ENCODE results near the gene MYMX. TPM values are rescaled to one million over a fixed set of nuclear protein-coding genes. Genes with fewer than 3 reads are reported as not detected.
"Not testable (repeated sequence)": the region's sequence is repeated elsewhere in the genome, so short reads cannot be mapped to it uniquely, and the experiment has no call there.

MYMX gene
- total RNA-seq, 1 experiment from 2014 or later: not detected

DNA sequence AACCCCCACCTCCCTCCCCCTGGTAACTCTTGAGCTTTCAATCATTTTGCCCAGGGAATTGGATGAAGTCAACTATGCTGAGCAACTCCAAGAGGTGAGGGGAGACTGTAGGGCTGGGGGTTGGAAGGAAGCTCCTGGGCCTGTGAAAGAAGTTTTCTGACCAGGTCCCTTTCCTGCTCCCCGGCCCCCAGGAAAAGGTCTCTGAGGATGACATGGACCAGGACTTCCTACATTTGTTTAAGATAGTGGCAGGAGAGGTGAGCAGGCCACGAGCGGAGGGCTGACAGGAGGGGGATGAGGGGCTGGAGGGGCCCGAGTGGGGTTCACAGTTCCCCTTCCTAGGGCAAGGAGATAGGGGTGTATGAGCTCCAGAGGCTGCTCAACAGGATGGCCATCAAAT lies 36.3 kb upstream of the MYMX start:
- CTCF ChIA-PET: interaction anchor here (0.6 kb wide), 1 partner anchor 88 kb away, joined by 10 read pairs; no protein-coding TSS in a partner anchor
- DNase-seq: no peak
- intact Hi-C loops (cut with micrococcal nuclease): no loop called here

DNA sequence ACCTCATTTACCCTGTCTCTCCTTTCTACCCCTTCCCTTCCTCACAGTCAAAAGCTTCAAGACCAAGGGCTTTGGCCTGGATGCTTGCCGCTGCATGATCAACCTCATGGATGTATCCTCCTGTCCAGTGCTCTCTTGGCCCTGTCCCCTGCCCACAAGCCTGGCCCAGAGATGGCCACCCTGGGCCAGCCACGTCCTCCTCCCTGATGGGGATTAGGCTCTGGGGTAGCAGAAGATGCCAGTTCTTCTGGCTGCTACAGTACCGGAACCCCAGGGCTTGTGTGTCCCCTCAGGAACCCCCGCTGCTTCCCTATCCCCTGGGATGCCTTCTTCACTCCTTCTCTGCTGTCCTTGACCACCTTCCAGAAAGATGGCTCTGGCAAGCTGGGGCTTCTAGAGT lies 35.8 kb upstream of the MYMX start:
- H3F3A ChIP-seq (ENCODE audit: low read length, unreplicated experiment): no peaks in the 10 kb centered on the region
- H3K9me2 ChIP-seq (replicated peaks; ENCODE audit: low read length): no peaks in the 10 kb centered on the region
- no peak overlapping the region for H3K9ac ChIP-seq (ENCODE audit: low read length)
- POLR2A ChIA-PET (ENCODE audit: unreplicated experiment): no interaction called here
- no peak overlapping the region for H3K27ac ChIP-seq (ENCODE audit: low read length)
- no peak for DNase-seq
- no TSS peak for BruUV-seq (replicated peaks)
- H3K79me2 ChIP-seq (ENCODE audit: low read length): no peaks in the 10 kb centered on the region
- H3K27me3 ChIP-seq (ENCODE audit: low read length): no peaks in the 10 kb centered on the region
- peaks cover 17% of the 10 kb centered on the region for H3K4me1 ChIP-seq (ENCODE audit: insufficient read depth, low read length)
- no peaks in the 10 kb centered on the region for H3K9me3 ChIP-seq (ENCODE audit: low read length)
- TF ChIP-seq EZH2phosphoT487 (IDR thresholded peaks at IDR 0.05; ENCODE audit: borderline replicate concordance, low read length): no peak
- TF ChIP-seq, protein P1, sequence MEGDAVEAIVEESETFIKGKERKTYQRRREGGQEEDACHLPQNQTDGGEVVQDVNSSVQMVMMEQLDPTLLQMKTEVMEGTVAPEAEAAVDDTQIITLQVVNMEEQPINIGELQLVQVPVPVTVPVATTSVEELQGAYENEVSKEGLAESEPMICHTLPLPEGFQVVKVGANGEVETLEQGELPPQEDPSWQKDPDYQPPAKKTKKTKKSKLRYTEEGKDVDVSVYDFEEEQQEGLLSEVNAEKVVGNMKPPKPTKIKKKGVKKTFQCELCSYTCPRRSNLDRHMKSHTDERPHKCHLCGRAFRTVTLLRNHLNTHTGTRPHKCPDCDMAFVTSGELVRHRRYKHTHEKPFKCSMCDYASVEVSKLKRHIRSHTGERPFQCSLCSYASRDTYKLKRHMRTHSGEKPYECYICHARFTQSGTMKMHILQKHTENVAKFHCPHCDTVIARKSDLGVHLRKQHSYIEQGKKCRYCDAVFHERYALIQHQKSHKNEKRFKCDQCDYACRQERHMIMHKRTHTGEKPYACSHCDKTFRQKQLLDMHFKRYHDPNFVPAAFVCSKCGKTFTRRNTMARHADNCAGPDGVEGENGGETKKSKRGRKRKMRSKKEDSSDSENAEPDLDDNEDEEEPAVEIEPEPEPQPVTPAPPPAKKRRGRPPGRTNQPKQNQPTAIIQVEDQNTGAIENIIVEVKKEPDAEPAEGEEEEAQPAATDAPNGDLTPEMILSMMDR (conservative IDR thresholded peaks at IDR 0.05; ENCODE audit: low read depth, low read length): no peak
- H4K20me1 ChIP-seq (ENCODE audit: low read length): no peaks in the 10 kb centered on the region
- intact Hi-C loops (cut with micrococcal nuclease): no loop called here
- no peak overlapping the region for H2AFZ ChIP-seq (ENCODE audit: low read length)
- ATAC-seq: no peak
- H3K4me3 ChIP-seq (ENCODE audit: low read length): no peak overlapping the region
- no peaks in the 10 kb centered on the region for H3K36me3 ChIP-seq (ENCODE audit: low read depth, low read length)
- H3K4me2 ChIP-seq (ENCODE audit: low read length): no peak overlapping the region
- CTCF ChIA-PET: interaction anchor here (0.6 kb wide), 1 partner anchor 88 kb away, joined by 10 read pairs; no protein-coding TSS in a partner anchor

More for the DNA sequence above, 36.3 kb upstream of the MYMX start:
- no peaks in the 10 kb centered on the region for H3K9me2 ChIP-seq (replicated peaks; ENCODE audit: low read length)
- no peaks in the 10 kb centered on the region for H3F3A ChIP-seq (ENCODE audit: low read length, unreplicated experiment)
- H3K9me3 ChIP-seq (ENCODE audit: low read length): no peaks in the 10 kb centered on the region
- no peaks in the 10 kb centered on the region for H4K20me1 ChIP-seq (ENCODE audit: low read length)
- no peak overlapping the region for H3K4me2 ChIP-seq (ENCODE audit: low read length)
- no peak overlapping the region for H3K4me3 ChIP-seq (ENCODE audit: low read length)
- H3K4me1 ChIP-seq (ENCODE audit: insufficient read depth, low read length): peaks cover 17% of the 10 kb centered on the region
- no peak for ATAC-seq
- no TSS peak for BruUV-seq (replicated peaks)
- no peak overlapping the region for H3K27ac ChIP-seq (ENCODE audit: low read length)
- no peaks in the 10 kb centered on the region for H3K79me2 ChIP-seq (ENCODE audit: low read length)
- no peaks in the 10 kb centered on the region for H3K36me3 ChIP-seq (ENCODE audit: low read depth, low read length)
- no peaks in the 10 kb centered on the region for H3K27me3 ChIP-seq (ENCODE audit: low read length)
- H3K9ac ChIP-seq (ENCODE audit: low read length): no peak overlapping the region
- no peak overlapping the region for H2AFZ ChIP-seq (ENCODE audit: low read length)
- TF ChIP-seq, protein P1 (conservative IDR thresholded peaks at IDR 0.05; ENCODE audit: low read depth, low read length): no peak
- TF ChIP-seq EZH2 (IDR thresholded peaks at IDR 0.05; ENCODE audit: low read length, unreplicated experiment) (no peak), EZH2phosphoT487 (IDR thresholded peaks at IDR 0.05; ENCODE audit: borderline replicate concordance, low read length) (no peak)
- POLR2A ChIA-PET (ENCODE audit: unreplicated experiment): no interaction called here

DNA sequence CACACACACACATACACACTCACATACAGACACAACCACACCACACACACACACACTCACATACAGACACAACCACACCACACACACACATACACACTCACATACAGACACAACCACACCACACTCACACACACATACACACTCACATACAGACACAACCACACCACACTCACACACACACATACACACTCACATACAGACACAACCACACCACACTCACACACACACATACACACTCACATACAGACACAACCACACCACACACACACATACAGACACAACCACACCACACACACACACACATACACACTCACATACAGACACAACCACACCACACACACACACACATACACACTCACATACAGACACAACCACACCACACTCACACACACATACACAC lies 34.9 kb upstream of the MYMX start:
- intact Hi-C loops (cut with micrococcal nuclease); H3K4me2 ChIP-seq (ENCODE audit: low read length); CTCF ChIA-PET; H3F3A ChIP-seq (ENCODE audit: low read length, unreplicated experiment); H2AFZ ChIP-seq (ENCODE audit: low read length); H4K20me1 ChIP-seq (ENCODE audit: low read length); H3K4me3 ChIP-seq (ENCODE audit: low read length); H3K27ac ChIP-seq (ENCODE audit: low read length); ATAC-seq; H3K9me2 ChIP-seq (replicated peaks; ENCODE audit: low read length); H3K27me3 ChIP-seq (ENCODE audit: low read length); H3K36me3 ChIP-seq (ENCODE audit: low read depth, low read length); DNase-seq; H3K79me2 ChIP-seq (ENCODE audit: low read length); H3K9me3 ChIP-seq (ENCODE audit: low read length); POLR2A ChIA-PET (ENCODE audit: unreplicated experiment); BruUV-seq (replicated peaks); H3K9ac ChIP-seq (ENCODE audit: low read length): not testable (repeated sequence)
- peaks cover 17% of the 10 kb centered on the region for H3K4me1 ChIP-seq (ENCODE audit: insufficient read depth, low read length)

Measured in PC-3 (cell line).